Anterior cingulate cortex (tissue), 58 donors: Measurements from ENCODE around the gene FAM153A.
"Not testable (repeated sequence)": the region's sequence is repeated elsewhere in the genome, so short reads cannot be mapped to it uniquely, and the experiment has no call there.

Experiments used
- DNase-seq, 58 donors: peaks; one replicate each; lab custom pipeline; 2025; lab: John Stamatoyannopoulos, UW

The FAM153A gene

DNA sequence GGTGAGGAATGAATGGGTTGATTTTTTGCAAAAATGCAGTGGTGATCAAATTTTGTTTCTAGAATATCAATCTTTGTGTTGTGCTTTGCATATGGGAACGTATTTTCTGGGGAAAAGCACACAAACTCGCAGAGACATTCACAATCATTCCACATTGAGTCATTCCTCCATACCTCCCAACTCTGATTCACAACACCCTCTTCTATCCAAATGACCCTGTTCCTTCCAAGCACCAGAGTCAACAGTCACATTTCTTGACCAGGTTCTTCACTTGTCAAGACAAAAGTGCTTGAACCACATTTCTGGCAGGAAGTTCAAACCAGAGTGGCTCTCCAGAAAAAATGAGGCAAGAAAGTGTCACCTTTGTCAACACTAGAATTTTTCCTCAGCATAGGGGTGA, 35.3 kb downstream of the FAM153A start:
- not testable (repeated sequence) for DNase-seq

DNA sequence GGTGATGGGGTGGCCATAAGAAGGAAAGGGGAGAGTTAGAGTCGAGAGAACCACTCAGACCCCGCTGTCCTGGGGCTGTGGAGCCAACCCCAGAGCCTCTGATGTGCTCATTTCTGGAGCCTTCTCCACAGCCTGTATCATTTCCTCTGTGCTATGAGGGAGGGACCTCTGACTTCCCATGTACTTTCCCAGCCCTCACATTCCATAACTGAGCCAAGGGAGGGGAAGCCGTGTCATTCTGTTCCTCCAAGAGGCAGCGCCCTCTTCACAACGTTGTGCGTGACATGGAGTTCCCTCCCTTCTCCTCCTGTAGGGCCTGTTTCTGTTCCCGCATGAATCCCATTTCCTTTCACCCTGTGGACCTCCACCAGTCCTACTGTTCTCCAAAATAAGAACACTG, 57.8 kb downstream of the FAM153A start:
- DNase-seq, result not testable (repeated sequence)

DNA sequence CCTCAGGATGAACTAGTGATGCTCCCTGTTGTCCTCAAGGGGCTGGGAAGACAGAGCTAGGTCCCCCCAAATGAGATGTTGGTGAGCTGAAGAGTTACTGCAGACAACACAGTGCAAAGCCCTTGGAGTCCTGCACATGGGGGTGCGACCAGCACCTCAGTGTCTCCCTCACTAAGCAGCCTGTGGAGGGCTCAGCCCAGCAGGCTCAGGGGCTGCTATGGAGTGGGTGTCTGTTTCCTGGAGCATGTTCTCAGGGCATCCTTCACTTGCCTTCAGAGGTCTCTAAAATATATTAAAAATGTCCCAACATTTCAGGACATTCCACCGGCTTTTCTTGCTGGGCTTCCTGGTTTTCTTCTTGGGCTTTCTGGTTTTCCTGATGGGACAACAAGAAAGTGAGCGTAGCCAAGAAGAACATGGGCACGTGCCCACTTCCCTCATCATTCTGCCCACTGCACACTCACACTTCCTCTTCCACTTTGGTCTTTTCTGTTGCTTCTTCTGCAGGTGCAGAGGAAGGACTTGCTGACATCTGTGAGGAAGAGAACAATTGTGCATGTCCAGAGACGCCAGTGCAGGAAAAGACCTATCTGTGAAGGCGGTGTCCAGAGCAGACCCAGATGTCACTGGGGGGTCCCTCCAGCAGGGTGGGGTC, 58.7 kb downstream of the FAM153A start:
- not testable (repeated sequence) for DNase-seq

DNA sequence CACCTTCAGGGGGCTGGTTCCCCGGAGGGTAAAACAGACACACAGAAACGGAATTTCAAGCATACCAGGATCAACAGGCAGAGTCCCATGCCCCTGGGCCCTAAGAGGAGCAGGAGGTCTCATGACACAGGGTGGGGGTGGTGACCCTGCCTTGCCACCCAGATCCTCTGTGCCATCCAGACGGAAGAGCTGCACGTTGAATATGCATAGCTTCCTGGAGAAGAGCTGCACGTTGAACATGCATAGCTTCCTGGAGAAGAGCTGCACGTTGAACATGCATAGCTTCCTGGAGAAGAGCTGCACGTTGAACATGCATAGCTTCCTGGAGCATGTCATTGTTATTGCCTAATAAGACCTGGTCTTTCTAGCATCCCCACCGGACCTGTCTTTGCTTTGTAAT, 59.9 kb downstream of the FAM153A start:
- not testable (repeated sequence) for DNase-seq

DNA sequence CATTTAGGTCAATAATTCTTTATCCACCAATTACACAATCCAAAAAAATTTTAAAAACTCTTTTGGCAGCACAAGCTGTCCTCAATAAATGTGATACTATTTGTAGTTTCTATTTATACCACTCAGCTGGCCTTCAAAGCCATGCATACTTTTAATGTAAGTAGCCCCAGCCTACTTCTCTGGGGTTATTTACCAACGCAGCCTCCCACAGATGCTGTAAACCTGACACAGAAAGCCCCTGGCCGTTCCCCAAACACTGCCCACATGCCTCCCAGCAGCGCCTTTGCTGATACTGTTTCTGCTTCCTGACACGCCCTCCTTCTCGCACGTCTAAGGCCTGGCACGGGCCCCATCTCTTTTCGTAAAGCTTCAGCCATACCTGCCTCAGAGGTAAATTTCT, 62.7 kb downstream of the FAM153A start:
- DNase-seq, result not testable (repeated sequence)

DNA sequence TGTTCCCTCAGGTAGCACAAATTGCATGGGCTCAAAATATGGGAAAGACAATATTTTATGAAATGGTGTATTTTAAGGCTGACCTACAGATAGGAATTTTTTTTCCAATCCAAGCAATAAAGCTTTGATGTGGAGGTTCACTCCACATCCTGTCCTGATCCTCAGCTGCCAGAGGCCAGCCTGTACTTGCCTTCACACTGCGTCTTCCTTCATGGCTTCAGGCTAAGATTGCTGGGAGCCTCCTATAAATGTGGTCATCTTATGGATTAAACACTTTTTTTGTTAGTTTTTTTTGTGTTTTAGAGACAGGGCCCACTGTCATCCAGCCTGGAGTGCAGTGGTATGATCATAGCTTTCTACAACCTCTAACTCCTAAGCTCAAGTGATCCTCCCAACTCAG, 67.3 kb downstream of the FAM153A start:
- not testable (repeated sequence) for DNase-seq

DNA sequence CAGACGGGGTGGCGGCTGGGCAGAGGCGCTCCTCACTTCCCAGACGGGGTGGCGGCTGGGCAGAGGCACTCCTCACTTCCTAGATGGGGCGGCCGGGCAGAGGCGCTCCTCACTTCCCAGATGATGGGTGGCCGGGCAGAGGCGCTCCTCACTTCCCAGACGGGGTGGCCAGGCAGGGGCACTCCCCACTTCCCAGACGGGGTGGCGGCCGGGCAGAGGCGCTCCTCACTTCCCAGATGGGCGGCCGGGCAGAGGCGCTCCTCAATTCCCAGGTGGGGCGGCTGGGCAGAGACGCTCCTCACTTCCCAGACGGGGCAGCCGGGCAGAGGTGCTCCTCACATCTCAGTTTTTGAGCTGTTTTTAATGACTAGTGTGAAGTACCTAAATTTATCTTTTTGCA, 86.6 kb downstream of the FAM153A start:
- not testable (repeated sequence) for DNase-seq

DNA sequence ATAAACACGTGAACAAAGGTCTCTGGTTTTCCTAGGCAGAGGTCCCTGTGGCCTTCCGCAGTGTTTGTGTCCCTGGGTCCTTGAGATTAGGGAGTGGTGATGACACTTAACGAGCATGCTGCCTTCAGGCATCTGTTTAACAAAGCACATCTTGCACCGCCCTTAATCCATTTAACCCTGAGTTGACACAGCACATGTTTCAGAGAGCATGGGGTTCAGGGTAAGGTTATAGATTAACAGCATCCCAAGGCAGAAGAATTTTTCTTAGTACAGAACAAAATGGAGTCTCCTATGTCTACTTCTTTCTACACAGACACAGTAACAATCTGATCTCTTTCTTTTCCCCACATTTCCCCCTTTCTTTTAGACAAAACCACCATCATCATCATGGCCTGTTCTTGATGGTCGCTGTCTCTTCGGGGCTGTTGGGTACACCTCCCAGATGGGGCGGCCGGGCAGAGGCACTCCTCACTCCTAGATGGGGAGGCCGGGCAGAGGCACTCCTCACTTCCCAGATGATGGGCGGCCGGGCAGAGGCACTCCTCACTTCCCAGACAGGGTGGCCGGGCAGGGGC, 87.3 kb downstream of the FAM153A start:
- not testable (repeated sequence) for DNase-seq

DNA sequence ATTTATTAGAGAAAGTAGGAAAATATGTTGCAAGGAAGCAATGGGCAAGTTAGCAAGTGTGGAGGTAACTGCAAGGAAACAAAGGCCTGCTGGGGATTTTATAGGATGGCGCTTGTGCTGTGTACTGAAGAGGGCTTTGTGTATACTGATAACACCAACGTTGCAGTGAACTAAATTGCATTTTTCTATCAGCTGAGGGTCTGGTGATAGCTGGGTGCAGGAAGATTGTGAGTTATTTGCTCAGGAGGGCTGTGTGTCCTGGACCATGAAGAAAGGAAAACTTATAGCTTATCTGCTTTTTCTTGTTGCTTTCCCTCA, 88.2 kb downstream of the FAM153A start:
- not testable (repeated sequence) for DNase-seq

DNA sequence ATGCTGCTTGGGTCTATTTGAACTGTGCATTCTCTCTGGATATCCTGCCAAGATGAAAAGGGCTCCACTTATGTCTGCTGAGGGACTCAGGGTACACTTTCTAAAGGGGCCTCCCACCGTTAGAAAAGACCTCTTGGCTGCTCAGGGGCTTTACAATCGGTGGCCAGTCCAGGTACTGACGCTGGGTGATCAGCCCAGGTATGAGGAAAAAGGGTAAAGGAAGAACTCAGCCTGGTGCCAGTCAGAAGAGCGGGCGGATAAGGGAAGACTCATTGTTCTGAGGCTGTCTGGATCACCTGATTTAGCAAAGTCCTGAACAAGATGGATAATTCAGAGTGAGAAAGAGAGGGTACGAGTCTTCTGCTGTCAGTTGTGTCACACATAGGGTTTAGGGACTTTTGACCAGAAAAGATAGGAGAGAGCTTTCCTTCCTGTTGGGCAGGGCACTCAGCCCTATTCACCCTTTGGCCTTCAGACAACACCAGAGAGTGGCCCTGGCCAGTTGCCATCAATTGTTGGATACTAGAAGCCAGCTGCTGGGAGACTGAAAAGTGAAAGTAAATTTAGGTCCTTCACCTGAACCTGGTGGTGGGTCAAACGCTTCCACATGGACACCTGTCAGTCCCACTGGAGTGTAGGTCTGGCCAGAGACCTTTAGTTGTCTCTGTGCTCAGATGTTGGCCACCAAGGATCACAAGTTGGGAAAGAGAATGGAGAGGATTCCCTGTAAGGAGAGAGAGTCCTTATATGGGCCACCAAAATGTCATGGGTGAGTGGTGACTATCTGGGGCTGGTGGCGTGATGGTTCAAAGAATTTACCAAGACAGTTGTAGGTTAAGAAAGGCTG, 88.8 kb downstream of the FAM153A start:
- not testable (repeated sequence) for DNase-seq

DNA sequence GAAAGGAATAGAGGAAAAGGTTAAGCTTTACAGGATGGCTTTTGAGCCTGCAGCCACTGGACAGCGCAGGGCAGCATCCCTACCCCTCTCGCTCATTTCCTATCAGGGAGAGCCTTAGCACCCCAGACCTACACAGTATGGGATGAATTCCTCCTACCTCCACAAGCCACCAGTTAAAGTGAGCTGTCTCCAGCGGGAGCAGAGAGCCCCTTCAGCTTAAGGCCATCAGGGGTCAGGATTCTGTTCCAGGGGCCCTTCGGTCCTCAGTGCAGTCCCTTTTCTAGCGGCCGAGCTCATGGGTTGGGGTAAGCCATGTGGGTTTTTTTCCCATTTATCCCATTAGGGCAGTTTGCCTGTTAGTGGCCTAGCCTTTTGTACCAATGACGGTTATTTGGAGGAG, 89.7 kb downstream of the FAM153A start:
- peak in 2 of 58 donors; percentile 2 to 4 for DNase-seq

DNA sequence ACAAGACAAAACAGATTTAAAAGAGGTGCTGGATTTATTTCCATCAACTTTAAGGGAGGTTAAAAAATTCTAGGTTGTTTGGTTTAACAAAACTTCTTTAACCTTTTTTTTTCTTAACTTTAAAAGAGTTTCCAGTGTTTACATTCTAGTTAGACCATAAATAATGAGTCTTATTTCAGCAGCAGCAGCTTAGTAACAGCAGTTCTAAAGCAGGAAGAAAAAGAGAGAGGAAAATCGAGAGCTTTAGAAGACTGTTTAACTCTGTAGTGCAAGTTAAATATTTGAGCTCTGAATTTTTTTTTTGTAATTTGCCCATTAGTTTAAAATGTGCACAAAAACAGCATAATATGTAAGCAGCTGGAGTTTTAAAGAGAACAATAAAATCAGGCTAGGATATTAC, 90.2 kb downstream of the FAM153A start:
- DNase-seq, result not testable (repeated sequence)

DNA sequence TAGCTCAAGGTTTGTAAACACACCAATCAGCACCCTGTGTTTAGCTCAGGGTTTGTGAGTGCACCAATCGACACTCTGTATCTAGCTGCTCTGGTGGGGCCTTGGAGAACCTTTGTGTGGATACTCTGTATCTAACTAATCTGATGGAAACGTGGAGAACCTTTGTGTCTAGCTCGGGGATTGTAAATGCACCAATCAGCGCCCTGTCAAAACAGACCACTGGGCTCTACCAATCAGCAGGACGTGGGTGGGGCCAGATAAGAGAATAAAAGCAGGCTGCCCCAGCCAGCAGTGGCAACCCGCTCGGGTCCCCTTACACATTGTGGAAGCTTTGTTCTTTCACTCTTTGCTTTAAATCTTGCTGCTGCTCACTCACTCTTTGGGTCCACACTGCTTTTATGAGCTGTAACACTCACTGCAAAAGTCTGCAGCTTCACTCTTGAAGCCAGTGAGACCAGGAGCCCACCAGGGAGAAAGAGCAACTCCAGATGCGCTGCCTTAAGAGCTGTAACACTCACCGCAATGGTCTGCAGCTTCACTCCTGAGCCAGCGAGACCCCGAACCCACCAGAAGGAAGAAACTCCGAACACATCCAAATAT, 93.6 kb downstream of the FAM153A start:
- not testable (repeated sequence) for DNase-seq

DNA sequence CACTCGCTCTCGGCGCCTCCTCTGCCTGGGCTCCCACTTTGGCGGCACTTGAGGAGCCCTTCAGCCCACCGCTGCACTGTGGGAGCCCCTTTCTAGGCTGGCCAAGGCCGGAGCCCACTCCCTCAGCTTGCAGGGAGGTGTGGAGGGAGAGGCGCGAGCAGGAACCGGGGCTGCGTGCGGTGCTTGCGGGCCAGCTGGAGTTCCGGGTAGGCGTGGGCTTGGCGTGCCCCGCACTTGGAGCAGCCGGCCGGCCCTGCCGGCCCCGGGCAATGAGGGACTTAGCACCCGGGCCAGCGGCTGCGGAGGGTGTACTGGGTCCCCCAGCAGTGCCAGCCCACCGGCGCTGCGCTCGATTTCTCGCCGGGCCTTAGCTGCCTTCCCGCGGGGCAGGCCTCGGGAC, 94.6 kb downstream of the FAM153A start:
- DNase-seq, result not testable (repeated sequence)

DNA sequence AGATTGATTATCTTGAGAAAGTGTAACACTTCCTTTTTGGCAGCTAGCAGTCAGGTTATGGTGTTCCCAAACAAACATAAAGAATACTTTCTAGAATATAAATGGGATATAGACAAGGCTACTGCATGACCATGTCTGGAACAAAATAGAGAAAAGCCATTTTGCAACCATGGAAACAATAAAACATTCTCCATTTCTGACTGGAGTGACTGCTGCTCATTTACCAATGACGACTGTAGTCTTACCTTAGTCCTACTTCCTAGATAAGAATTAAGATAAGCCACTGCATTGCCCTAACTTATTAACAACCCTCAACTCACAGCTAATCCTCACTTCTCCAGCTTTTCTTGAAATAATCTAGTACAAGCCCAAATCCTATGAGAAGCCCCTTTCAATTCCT, 100.8 kb downstream of the FAM153A start:
- DNase-seq, result not testable (repeated sequence)
